Renal pelvis (tissue), 12 donors: ENCODE measurements around the gene VHLL. TPM values are rescaled to one million over a fixed set of nuclear protein-coding genes. Genes with fewer than 3 reads are reported as not detected.
"Not testable (repeated sequence)": the region's sequence is repeated elsewhere in the genome, so short reads cannot be mapped to it uniquely, and the experiment has no call there.

Source experiments
- DNase-seq: peaks from one replicate; pipeline ENCODE4 v3.0.0-alpha.2; 2013
- long read RNA-seq, 16 experiments: transcript quantifications; one replicate each; lab custom pipeline, GENCODE V29; 2026
- polyA plus RNA-seq, 3 donors: library from polyadenylated mRNA; unstranded; fragments of 120-200 nt; gene quantifications; one replicate each; pipeline ENCODE4 v1.2.1, GENCODE V29; 2013; ENCODE audit not compliant: insufficient read length in 3 of 3

Gene VHLL
- not detected for polyA plus RNA-seq
- long read RNA-seq, donor 1: 0 reads
- long read RNA-seq, donor 2: 0 reads
- long read RNA-seq, donor 3: 0 reads
- long read RNA-seq, donor 4: 0 reads
- long read RNA-seq, donor 5: 0 reads
- long read RNA-seq, donor 6: 0 reads
- long read RNA-seq, donor 7: 0 reads
- long read RNA-seq, donor 8: 0 reads
- long read RNA-seq, donor 9: 0 reads
- long read RNA-seq, donor 10: 0 reads
- long read RNA-seq, donor 11: 0 reads
- long read RNA-seq, donor 12: 0 reads
- long read RNA-seq, donor 13: 0 reads
- long read RNA-seq, donor 14: 0 reads
- long read RNA-seq, donor 15: 0 reads
- long read RNA-seq, donor 16: 0 reads

- no peak for DNase-seq
Measured at GRCh38 chr1:156298852-156299357, at the start of gene VHLL. TSS of gene VHLL (minus strand) at chr1:156299307. CDS start at chr1:156299189, 118 bp downstream.

GRCh38 chr1:156347331-156347730, 48.2 kb upstream of the VHLL start:
- DNase-seq: no peak

GRCh38 chr1:156346636-156347035, 47.5 kb upstream of the VHLL start:
- no peak for DNase-seq

GRCh38 chr1:156346035-156346434, 46.9 kb upstream of the VHLL start:
- DNase-seq: not testable (repeated sequence)

GRCh38 chr1:156344409-156344808, 45.3 kb upstream of the VHLL start:
- DNase-seq: no peak

- DNase-seq: no peak
Measured at GRCh38 chr1:156342166-156342955, 43.3 kb upstream of the VHLL start.

- peak; percentile 100 for DNase-seq
Measured at GRCh38 chr1:156338180-156338976, 39.3 kb upstream of the VHLL start, which contains the start of the genes CCT3 and TSACC. TSS of gene CCT3 (minus strand) at chr1:156338292. CDS start at chr1:156338184, 108 bp downstream. TSS of gene TSACC (plus strand) at chr1:156338526. CDS start at chr1:156339758, 1,232 bp downstream.

GRCh38 chr1:156337888-156338179, 38.7 kb upstream of the VHLL start:
- DNase-seq: no peak

GRCh38 chr1:156337052-156337887, 38.2 kb upstream of the VHLL start:
- DNase-seq: no peak

- DNase-seq: no peak
Measured at GRCh38 chr1:156336242-156336641, 37.1 kb upstream of the VHLL start.

- DNase-seq: not testable (repeated sequence)
Measured at GRCh38 chr1:156323179-156323578, 24.1 kb upstream of the VHLL start.

GRCh38 chr1:156320560-156320959, 21.5 kb upstream of the VHLL start:
- no peak for DNase-seq

- DNase-seq: no peak
Measured at GRCh38 chr1:156319664-156320063, 20.6 kb upstream of the VHLL start.

GRCh38 chr1:156316909-156317308, 17.8 kb upstream of the VHLL start:
- DNase-seq: no peak

GRCh38 chr1:156310962-156311361, 11.9 kb upstream of the VHLL start:
- no peak for DNase-seq

GRCh38 chr1:156308078-156308477, 9.0 kb upstream of the VHLL start:
- DNase-seq: no peak

- DNase-seq: no peak
Measured at GRCh38 chr1:156305215-156305614, 6.1 kb upstream of the VHLL start.

- DNase-seq: no peak
Measured at GRCh38 chr1:156303241-156303640, 4.1 kb upstream of the VHLL start.

- peak; percentile 54 for DNase-seq
Measured at GRCh38 chr1:156295391-156295947, 3.6 kb downstream of the VHLL start, which contains the start of gene GLMP. TSS of gene GLMP (minus strand) at chr1:156295679. CDS start at chr1:156295645, 34 bp downstream.

GRCh38 chr1:156293895-156294294, 5.2 kb downstream of the VHLL start:
- no peak for DNase-seq

- DNase-seq: no peak
Measured at GRCh38 chr1:156293098-156293434, 6.0 kb downstream of the VHLL start.
